Sigmoid colon (tissue), 7 donors: ENCODE data around the gene TENM3. TPM values are rescaled to one million over a fixed set of nuclear protein-coding genes. Genes with fewer than 3 reads are reported as not detected.

ENCODE experiments used
- DNase-seq: peaks from one replicate; pipeline ENCODE4 v3.0.0-alpha.2; 2019
- H3K27ac ChIP-seq, 4 donors: fragments of 200-600 bp; sonication (generic); one replicate each; pipeline ENCODE4 v1.5.1; 2016 to 2019; ENCODE audit warnings: mild to moderate bottlenecking in 1 of 4
- H3K27me3 ChIP-seq, 3 donors: fragments of 200-600 bp; sonication (generic); one replicate each; pipeline ENCODE4 v1.5.1; 2019; ENCODE audit warnings: mild to moderate bottlenecking in 1 of 3
- H3K36me3 ChIP-seq, 4 donors: fragments of 200-600 bp; sonication (generic); one replicate each; pipeline ENCODE4 v1.5.1; 2016 to 2019
- H3K4me1 ChIP-seq, 4 donors: fragments of 200-600 bp; sonication (generic); one replicate each; pipeline ENCODE4 v1.5.1; 2017 to 2019
- H3K4me3 ChIP-seq, 4 donors: fragments of 200-600 bp; sonication (generic); one replicate each; pipeline ENCODE4 v1.5.1; 2017 to 2019; ENCODE audit warnings: mild to moderate bottlenecking in 2 of 4, moderate library complexity in 1 of 4
- H3K9me3 ChIP-seq, 4 donors: fragments of 200-600 bp in 3 of 4; sonication (generic) in 3 of 4; one replicate each; pipeline versions ENCODE4 v1.5.1 to v1.6.1; 2013 to 2019
- EP300 ChIP-seq, 4 donors: sonication (generic); formaldehyde crosslinking; IDR thresholded peaks; one replicate each; pipeline ENCODE4 v1.6.1; 2017; ENCODE audit warnings: antibody characterized with exemption in 4 of 4
- POLR2A ChIP-seq, 2 donors: fragments of 450-650 bp; IDR thresholded peaks; one replicate each; pipeline ENCODE4 v1.6.1; 2016; ENCODE audit warnings: antibody characterized with exemption in 2 of 2, mild to moderate bottlenecking in 2 of 2, moderate library complexity in 2 of 2
- POLR2AphosphoS5 ChIP-seq, 4 donors: sonication (generic); formaldehyde crosslinking; IDR thresholded peaks; one replicate each; pipeline ENCODE4 v1.6.1; 2017; ENCODE audit warnings: antibody characterized with exemption in 4 of 4
- WGBS, 2 donors: extraction: QIAGEN DNeasy Blood & Tissue Kit; methylation state at CpG; one replicate each; pipeline ENCODE4 v1.1.7; 2013; 5-methylcytosine and 5-hydroxymethylcytosine counted together
- intact Hi-C: fragments of 100-400 bp; cut with DNase I; formaldehyde crosslinking; loops from one replicate; pipeline ENCODE4 v1.15.1; 2023
- polyA plus RNA-seq, 3 donors: library from polyadenylated mRNA; stranded (reverse); fragments of 200-250 nt; gene quantifications; one replicate each; pipeline ENCODE4 v1.2.3, GENCODE V29; 2013
- total RNA-seq, 4 donors: library from RNA; depleted of rRNA; stranded (reverse); fragments of >200 nt; gene quantifications; one replicate each; pipeline ENCODE4 v1.1.0, GENCODE V29; 2016
- TF ChIP-seq, protein P1 (sequence below), 4 experiments: fragments of 450-650 bp in 3 of 4; fragments of 200-600 bp in 1 of 4; IDR thresholded peaks; one replicate each; pipeline ENCODE4 v1.5.1; 2016 to 2019; ENCODE audit warnings: antibody characterized with exemption in 4 of 4, mild to moderate bottlenecking in 3 of 4, moderate library complexity in 2 of 4
- donor health status: healthy with polysubstance abuse.
- donor health status: Bipolar disorder and iron deficiency.
- donor health status: healthy.

Gene TENM3
- total and polyA plus RNA-seq, 7 donors, result 0.60 to 82.3 (median 37.8) TPM; not detected in 1

DNA sequence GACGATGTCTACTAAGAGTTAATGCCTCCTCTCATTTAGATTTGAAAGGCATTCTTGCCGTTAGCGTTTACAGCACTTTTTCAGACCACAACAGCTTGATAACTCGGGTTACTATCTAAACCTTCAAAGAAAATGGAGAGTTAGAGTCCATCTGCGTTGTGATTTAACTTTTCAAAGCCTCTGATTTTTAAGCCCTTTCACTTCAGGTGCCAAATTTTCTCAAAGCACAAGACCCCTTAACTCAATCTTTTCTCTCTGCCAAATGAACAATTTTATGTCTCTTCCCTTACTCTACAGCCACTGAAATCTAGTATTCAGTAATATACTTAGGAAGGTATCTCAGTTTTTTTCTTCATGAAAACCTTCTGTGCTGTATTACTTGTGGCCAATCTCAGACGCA, 310.5 kb downstream of the TENM3 start:
- intact Hi-C loops, result loop anchor here (5.0 kb wide), 1 partner anchor 66 kb away; no protein-coding TSS in a partner anchor
- no peak for TF ChIP-seq EP300 (IDR thresholded peaks at IDR 0.05)
- no peak for TF ChIP-seq POLR2AphosphoS5 (IDR thresholded peaks at IDR 0.05)
- no peak for TF ChIP-seq POLR2A (IDR thresholded peaks at IDR 0.05)

DNA sequence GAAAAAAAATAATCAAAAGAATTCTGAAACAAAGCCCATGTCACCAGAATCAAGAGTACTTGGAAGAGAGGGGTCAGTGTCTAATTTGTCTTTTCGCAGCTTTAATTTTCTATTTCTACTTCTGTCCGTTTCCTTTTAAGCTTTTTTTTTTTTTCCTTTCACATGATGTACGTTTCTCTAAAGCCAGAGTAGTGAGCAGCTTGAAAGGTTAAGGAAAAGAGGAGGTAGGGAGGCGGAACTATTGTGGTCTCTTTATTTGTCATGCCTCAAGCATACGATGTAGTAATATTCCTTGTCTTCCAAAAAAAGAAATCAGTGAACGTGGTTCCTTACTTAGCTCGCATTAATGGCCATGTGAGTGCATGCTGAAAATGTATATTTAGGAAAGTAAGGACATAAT, 311.5 kb downstream of the TENM3 start:
- peak overlapping the region in 2 of 4 donors; percentile 37 to 68 for H3K27ac ChIP-seq
- peak overlapping the region in 2 of 4 donors; percentile 28 to 29 for H3K4me3 ChIP-seq

More for the DNA sequence above, 310.5 kb downstream of the TENM3 start:
- WGBS, 2 donors, result 13 to 33% methylated on average over 6 of the region's 6 CpGs
- no peaks in the 10 kb centered on the region for H3K9me3 ChIP-seq
- H3K27me3 ChIP-seq, result no peaks in the 10 kb centered on the region
- H3K36me3 ChIP-seq, result no peaks in the 10 kb centered on the region
- DNase-seq, result no peak
- H3K27ac ChIP-seq, result peak overlapping the region in 2 of 4 donors; percentile 37 to 68
- peaks cover 0 to 47% (median 22%) of the 10 kb centered on the region in 4 donors for H3K4me1 ChIP-seq
- H3K4me3 ChIP-seq, result peak overlapping the region in 3 of 4 donors; percentile 13 to 29 (median 28)

DNA sequence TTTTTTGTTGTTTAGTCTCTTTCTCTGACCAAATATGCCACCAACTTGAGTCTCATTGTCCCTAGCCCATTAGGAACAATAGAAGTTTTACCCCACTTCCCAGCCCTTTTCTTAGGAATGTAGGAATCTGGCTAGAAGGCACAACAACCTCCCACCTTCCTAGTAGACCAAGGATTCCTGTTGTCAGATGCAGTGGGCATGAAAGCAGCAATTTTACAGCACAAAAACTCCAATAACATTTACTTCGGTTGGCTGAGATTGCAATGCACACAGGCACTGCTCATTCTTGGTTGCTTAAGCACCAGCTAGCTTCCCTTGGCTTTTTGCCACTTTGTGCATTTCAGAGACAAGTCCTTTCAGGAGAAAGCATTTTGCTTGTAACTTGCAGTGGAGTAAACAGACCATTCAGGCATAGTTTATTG, 312.8 kb downstream of the TENM3 start:
- H3K36me3 ChIP-seq, result no peaks in the 10 kb centered on the region
- 57 to 59% methylated on average over 1 of the region's 1 CpG for WGBS, 2 donors
- DNase-seq, result no peak
- intact Hi-C loops, result no loop called here
- peak overlapping the region in 2 of 4 donors; percentile 37 to 68 for H3K27ac ChIP-seq
- peaks cover 0 to 27% (median 17%) of the 10 kb centered on the region in 4 donors for H3K4me1 ChIP-seq
- no peaks in the 10 kb centered on the region for H3K9me3 ChIP-seq
- TF ChIP-seq, protein P1, sequence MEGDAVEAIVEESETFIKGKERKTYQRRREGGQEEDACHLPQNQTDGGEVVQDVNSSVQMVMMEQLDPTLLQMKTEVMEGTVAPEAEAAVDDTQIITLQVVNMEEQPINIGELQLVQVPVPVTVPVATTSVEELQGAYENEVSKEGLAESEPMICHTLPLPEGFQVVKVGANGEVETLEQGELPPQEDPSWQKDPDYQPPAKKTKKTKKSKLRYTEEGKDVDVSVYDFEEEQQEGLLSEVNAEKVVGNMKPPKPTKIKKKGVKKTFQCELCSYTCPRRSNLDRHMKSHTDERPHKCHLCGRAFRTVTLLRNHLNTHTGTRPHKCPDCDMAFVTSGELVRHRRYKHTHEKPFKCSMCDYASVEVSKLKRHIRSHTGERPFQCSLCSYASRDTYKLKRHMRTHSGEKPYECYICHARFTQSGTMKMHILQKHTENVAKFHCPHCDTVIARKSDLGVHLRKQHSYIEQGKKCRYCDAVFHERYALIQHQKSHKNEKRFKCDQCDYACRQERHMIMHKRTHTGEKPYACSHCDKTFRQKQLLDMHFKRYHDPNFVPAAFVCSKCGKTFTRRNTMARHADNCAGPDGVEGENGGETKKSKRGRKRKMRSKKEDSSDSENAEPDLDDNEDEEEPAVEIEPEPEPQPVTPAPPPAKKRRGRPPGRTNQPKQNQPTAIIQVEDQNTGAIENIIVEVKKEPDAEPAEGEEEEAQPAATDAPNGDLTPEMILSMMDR (IDR thresholded peaks at IDR 0.05), result no peak
- no peak for TF ChIP-seq EP300 (IDR thresholded peaks at IDR 0.05)
- no peak for TF ChIP-seq POLR2AphosphoS5 (IDR thresholded peaks at IDR 0.05)
- no peak for TF ChIP-seq POLR2A (IDR thresholded peaks at IDR 0.05)
- no peak overlapping the region for H3K4me3 ChIP-seq
- H3K27me3 ChIP-seq, result no peaks in the 10 kb centered on the region

More for the DNA sequence above, 311.5 kb downstream of the TENM3 start:
- peaks cover 0 to 37% (median 17%) of the 10 kb centered on the region in 4 donors for H3K4me1 ChIP-seq
- no peak for DNase-seq
- intact Hi-C loops, result loop anchor here (5.0 kb wide), 1 partner anchor 67 kb away; no protein-coding TSS in a partner anchor
- no peaks in the 10 kb centered on the region for H3K36me3 ChIP-seq
- no peaks in the 10 kb centered on the region for H3K27me3 ChIP-seq
- H3K9me3 ChIP-seq, result no peaks in the 10 kb centered on the region
- 74% methylated on average over 7 of the region's 7 CpGs for WGBS, 2 donors
- TF ChIP-seq EP300 (IDR thresholded peaks at IDR 0.05) (no peak), POLR2A (IDR thresholded peaks at IDR 0.05) (no peak), POLR2AphosphoS5 (IDR thresholded peaks at IDR 0.05) (no peak)
- TF ChIP-seq, protein P1 (IDR thresholded peaks at IDR 0.05), result no peak

DNA sequence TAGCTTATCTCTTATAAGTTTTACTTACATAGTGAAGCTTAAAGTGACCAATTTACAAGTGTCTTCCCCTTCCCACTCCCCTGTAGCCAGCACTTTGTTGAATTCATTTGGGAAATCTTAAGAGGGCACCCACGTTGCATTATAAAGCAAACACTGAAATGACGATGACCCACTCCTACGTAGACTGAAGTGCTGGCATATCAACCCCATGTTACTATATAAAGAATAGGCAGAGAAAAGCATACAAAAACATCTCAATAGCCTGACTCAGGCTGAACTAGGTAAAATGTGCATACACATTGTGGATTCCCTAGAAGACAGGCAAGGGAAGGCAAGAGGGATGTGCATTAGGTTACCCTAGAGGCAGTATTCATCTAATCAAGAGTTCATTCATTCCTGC, 313.4 kb downstream of the TENM3 start:
- no peaks in the 10 kb centered on the region for H3K27me3 ChIP-seq
- intact Hi-C loops, result no loop called here
- DNase-seq, result no peak
- peak overlapping the region in 3 of 4 donors; percentile 15 to 68 (median 37) for H3K27ac ChIP-seq
- WGBS, 2 donors, result 76 to 83% methylated on average over 3 of the region's 3 CpGs
- H3K4me3 ChIP-seq, result peak overlapping the region in 1 of 4 donors; percentile 4
- no peak for TF ChIP-seq EP300 (IDR thresholded peaks at IDR 0.05)
- no peak for TF ChIP-seq POLR2A (IDR thresholded peaks at IDR 0.05)
- no peak for TF ChIP-seq POLR2AphosphoS5 (IDR thresholded peaks at IDR 0.05)
- TF ChIP-seq, protein P1 (IDR thresholded peaks at IDR 0.05), result no peak
- H3K4me1 ChIP-seq, result peaks cover 0 to 27% (median 17%) of the 10 kb centered on the region in 4 donors
- H3K36me3 ChIP-seq, result no peaks in the 10 kb centered on the region
- H3K9me3 ChIP-seq, result no peaks in the 10 kb centered on the region

DNA sequence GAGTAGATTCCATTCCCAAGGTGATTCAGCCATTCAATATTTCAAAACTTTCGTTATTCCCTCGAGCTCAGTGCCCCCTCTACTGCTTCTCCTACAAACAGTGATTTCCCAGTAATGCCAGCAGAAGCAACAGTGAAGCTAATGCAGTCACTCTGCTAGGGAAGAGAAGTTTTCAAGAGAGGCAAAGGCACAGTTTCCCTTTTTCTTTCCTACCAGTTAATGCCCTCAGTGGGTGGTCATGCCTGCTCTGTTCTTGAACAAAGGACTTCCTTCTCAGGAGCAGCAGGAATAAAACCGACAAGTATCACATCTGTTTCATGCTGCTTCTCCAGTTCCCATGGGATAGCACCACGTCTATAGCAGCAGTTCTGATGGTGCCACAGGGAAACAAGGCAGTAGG, 317.2 kb downstream of the TENM3 start:
- TF ChIP-seq POLR2AphosphoS5 (IDR thresholded peaks at IDR 0.05) (no peak), EP300 (IDR thresholded peaks at IDR 0.05) (no peak), POLR2A (IDR thresholded peaks at IDR 0.05) (no peak)
- TF ChIP-seq, protein P1 (IDR thresholded peaks at IDR 0.05), result no peak
- Histone ChIP-seq H3K4me3 (no peak overlapping the region), H3K27me3 (no peaks in the 10 kb centered on the region), H3K4me1 (peaks cover 0 to 24% (median 14%) of the 10 kb centered on the region in 4 donors), H3K36me3 (no peaks in the 10 kb centered on the region), H3K27ac (no peak overlapping the region), H3K9me3 (no peaks in the 10 kb centered on the region)
- WGBS, 2 donors, result 47 to 72% methylated on average over 4 of the region's 4 CpGs
- no peak for DNase-seq
- intact Hi-C loops, result no loop called here
